IPS DF 4.7 (cell line): Measurements from ENCODE around the gene SERTM2.
"Not testable (repeated sequence)": the region's sequence is repeated elsewhere in the genome, so short reads cannot be mapped to it uniquely, and the experiment has no call there.

Experiments used
- DNase-seq: peaks from one replicate; pipeline ENCODE4 v3.0.0-alpha.2; 2013; ENCODE audit warnings: low spot score; ENCODE audit errors: extremely low read depth

Gene SERTM2

GRCh38 chrX:111511477-111511876 is at the start of gene SERTM2:
Gene SERTM2 (plus strand): TSS chrX:111511645. CDS start chrX:111518858, 7,213 bp downstream.
- DNase-seq = peak; percentile 9

GRCh38 chrX:111465669-111466068 is 45.8 kb upstream of the SERTM2 start:
- DNase-seq = no peak

- DNase-seq = no peak
These were observed 43.5 kb upstream of the SERTM2 start for GRCh38 chrX:111467896-111468295.

- no peak for DNase-seq
These were observed 40.6 kb upstream of the SERTM2 start for GRCh38 chrX:111470681-111471403.

- DNase-seq = no peak
These were observed 29.5 kb upstream of the SERTM2 start for GRCh38 chrX:111481896-111482295.

GRCh38 chrX:111483135-111483534 is 28.3 kb upstream of the SERTM2 start:
- DNase-seq = no peak

- DNase-seq = no peak
These were observed 27.6 kb upstream of the SERTM2 start for GRCh38 chrX:111483881-111484280.

GRCh38 chrX:111490688-111491087 is 20.8 kb upstream of the SERTM2 start:
- no peak for DNase-seq

- DNase-seq = no peak
These were observed 19.4 kb upstream of the SERTM2 start for GRCh38 chrX:111492085-111492484.

GRCh38 chrX:111498538-111499103 is 12.8 kb upstream of the SERTM2 start:
- DNase-seq = no peak

- DNase-seq = no peak
These were observed 7.9 kb upstream of the SERTM2 start for GRCh38 chrX:111503485-111503993.

GRCh38 chrX:111504941-111505340 is 6.5 kb upstream of the SERTM2 start:
- no peak for DNase-seq

- no peak for DNase-seq
These were observed 5.7 kb upstream of the SERTM2 start for GRCh38 chrX:111505783-111506182.

- no peak for DNase-seq
These were observed 4.6 kb upstream of the SERTM2 start for GRCh38 chrX:111506826-111507225.

GRCh38 chrX:111507933-111508332 is 3.5 kb upstream of the SERTM2 start:
- no peak for DNase-seq

- no peak for DNase-seq
These were observed 3.9 kb downstream of the SERTM2 start for GRCh38 chrX:111515298-111515697.

- no peak for DNase-seq
These were observed 7.2 kb downstream of the SERTM2 start for GRCh38 chrX:111518667-111519066.

GRCh38 chrX:111519215-111519614 is 7.8 kb downstream of the SERTM2 start:
- no peak for DNase-seq

GRCh38 chrX:111520506-111520905 is 9.1 kb downstream of the SERTM2 start:
- no peak for DNase-seq

- DNase-seq = no peak
These were observed 9.7 kb downstream of the SERTM2 start for GRCh38 chrX:111521169-111521568.

GRCh38 chrX:111543212-111543741 is 31.8 kb downstream of the SERTM2 start:
- peak; percentile 46 for DNase-seq

GRCh38 chrX:111549235-111549634 is 37.8 kb downstream of the SERTM2 start:
- DNase-seq = not testable (repeated sequence)
